HAP-1 (cell line): ENCODE measurements around the gene THOC6.
A peak's percentile ranks its signal among the peaks of the same experiment; 100 is the strongest.

ENCODE experiments used
- DNase-seq, 2 experiments: peaks; one replicate each; pipeline ENCODE4 v3.0.0-alpha.2; 2016 to 2020; ENCODE audit warnings: low spot score in 2 of 2
- H3K27me3 ChIP-seq: fragments of 250-450 bp; sonication (Bioruptor Pico); 2 replicates; pipeline ENCODE4 v1.5.1; 2020; ENCODE audit warnings: low read depth, mild to moderate bottlenecking, moderate library complexity
- H3K36me3 ChIP-seq: fragments of 250-450 bp; sonication (Bioruptor Pico); replicated peaks from 2 replicates; pipeline ENCODE4 v1.5.1; 2020; ENCODE audit warnings: mild to moderate bottlenecking
- H3K4me1 ChIP-seq: fragments of 250-450 bp; sonication (Bioruptor Pico); 2 replicates; pipeline ENCODE4 v1.5.1; 2020; ENCODE audit warnings: mild to moderate bottlenecking
- H3K4me3 ChIP-seq: fragments of 250-450 bp; sonication (Bioruptor Pico); 2 replicates; pipeline ENCODE4 v1.5.1; 2020; ENCODE audit warnings: mild to moderate bottlenecking, moderate library complexity
- H3K9me3 ChIP-seq: fragments of 250-450 bp; sonication (Bioruptor Pico); 2 replicates; pipeline ENCODE4 v1.5.1; 2020; ENCODE audit warnings: mild to moderate bottlenecking, moderate library complexity
- in situ Hi-C: fragments of 300-500 bp; cut with MboI; formaldehyde crosslinking; loops from 3 replicates; pipeline ENCODE4 v1.14.3; 2020; ENCODE audit warnings: low sequenced_read_pairs, inconsistent platforms, mixed read lengths

Gene THOC6

DNA sequence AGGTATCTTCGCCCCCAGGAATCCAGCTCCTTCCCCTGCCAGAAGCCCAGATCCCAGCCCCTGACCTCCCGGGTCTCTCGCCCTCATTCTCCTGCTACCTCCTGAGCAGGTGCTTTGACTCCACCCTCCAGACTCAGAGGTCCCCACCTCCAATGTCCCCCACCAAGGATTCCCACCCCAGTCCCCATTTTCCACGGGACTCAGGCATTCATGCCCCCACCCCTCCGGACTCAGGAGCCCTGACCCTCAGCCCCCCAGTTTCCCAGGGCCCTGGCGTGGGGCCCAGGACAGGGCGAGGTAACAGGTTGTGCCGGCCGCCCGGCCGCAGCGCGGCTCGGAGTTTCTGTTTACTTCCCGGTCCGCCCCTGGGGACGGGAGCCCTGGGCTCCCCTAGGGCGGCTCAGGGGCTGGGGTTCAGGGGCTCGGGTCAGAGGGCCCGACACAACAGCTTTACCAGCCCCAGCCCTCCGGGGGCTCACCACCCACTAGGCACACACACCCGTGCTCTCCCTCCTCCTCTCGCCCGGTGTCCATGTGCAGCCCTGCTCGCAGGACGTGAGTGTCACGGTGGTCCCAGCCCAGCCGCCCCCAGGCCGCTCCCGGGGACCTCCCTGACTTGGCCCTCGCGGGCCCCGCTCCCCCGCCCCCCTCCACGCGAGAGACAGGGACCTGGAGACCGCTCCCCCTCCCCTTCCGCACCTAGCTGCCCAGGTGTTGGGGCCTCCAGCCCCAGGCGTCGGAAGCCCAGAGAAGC is 12.3 kb downstream of the THOC6 start:
- in situ Hi-C loops, result no loop called here
- Histone ChIP-seq H3K27me3 (peaks cover 76% of the 10 kb centered on the region), H3K4me3 (no peak overlapping the region), H3K9me3 (no peaks in the 10 kb centered on the region; the same call in 1 of the 2 replicates), H3K4me1 (no peaks in the 10 kb centered on the region), H3K36me3 (no peaks in the 10 kb centered on the region)
- DNase-seq, result no peak

DNA sequence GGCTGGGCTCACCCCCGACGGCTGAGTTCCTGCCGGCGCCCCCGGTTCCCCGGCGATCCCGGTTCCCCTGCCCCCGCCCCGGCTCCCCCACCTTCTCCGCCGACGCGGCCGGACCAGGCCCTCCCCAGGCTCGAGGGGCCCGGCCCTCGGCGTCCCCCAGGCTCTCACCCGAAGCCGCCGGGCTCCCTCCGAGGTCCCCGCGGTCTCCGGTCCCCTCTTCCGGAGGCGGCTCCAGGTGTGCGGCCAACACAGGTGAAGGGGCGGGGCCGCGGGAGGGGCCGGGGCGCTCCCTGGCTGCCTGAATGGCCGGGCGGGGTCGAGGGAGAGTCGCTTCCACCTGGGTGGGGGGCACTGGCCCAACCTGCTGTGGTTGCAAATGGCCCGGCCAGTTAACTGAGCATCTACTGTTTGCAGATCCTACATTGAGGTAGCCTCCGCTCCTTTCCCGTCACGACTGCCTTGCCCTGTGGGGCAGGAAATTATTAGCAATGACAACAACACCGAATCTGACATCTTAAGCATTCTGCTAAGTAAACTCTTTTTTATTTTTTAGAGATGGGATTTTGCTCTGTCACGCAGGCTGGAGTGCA is 13.0 kb downstream of the THOC6 start, which contains the start of gene BICDL2:
Gene BICDL2 (minus strand): TSS at position 219 of the 590 bp plus-strand sequence. CDS start 1,448 bp downstream, outside the sequence.
- Histone ChIP-seq H3K36me3 (no peaks in the 10 kb centered on the region), H3K9me3 (no peaks in the 10 kb centered on the region; the same call in 1 of the 2 replicates), H3K4me1 (no peaks in the 10 kb centered on the region), H3K27me3 (peaks cover 76% of the 10 kb centered on the region), H3K4me3 (no peak within 1 kb of the TSS)
- no peak for DNase-seq
- in situ Hi-C loops, result no loop called here

DNA sequence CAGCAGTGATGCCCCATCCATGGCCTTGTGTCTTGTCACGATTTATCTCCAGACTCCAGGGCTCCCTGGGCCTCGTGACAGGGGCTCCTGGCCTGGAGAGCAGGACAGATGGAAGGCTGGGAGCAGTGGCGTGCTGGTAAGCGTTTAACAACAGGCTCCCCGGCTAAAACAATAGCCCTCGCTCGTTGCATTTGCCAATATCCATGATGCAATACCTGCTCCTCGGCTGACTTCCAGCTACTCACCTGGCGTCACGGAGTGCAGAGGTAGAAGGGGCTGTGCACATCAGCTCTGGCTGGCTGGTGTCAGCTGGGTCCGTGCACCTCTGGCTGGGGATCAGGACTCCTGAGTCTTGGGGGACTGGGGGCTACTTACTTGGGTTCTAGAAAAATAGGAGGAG is 14.4 kb downstream of the THOC6 start:
- Histone ChIP-seq H3K36me3 (no peaks in the 10 kb centered on the region), H3K27me3 (peaks cover 61% of the 10 kb centered on the region), H3K4me3 (no peak overlapping the region), H3K4me1 (no peaks in the 10 kb centered on the region), H3K9me3 (no peaks in the 10 kb centered on the region)
- in situ Hi-C loops, result no loop called here
- no peak for DNase-seq

DNA sequence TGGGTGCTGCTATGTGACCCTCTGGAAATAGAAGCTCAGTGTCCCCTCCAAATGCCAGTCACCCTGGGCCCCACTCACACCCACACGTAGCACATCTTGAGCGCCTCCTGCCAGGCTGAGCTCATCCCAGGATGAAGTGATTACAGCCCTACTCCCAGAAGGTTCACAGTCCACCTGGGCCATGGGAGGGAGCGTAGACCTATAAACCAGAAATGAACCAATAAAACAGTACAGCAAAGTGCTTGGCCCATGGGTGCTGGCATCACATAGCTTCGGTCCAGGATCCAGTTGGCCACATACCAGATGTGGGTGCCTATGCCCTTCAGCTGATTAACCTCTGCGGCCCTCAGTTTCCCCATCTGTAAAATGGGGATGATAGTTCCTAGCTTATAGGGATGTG is 15.1 kb downstream of the THOC6 start:
- no peak for DNase-seq
- H3K4me3 ChIP-seq, result no peak overlapping the region
- no peaks in the 10 kb centered on the region for H3K9me3 ChIP-seq
- in situ Hi-C loops, result no loop called here
- H3K4me1 ChIP-seq, result no peaks in the 10 kb centered on the region
- H3K36me3 ChIP-seq, result no peaks in the 10 kb centered on the region
- peaks cover 55% of the 10 kb centered on the region for H3K27me3 ChIP-seq

DNA sequence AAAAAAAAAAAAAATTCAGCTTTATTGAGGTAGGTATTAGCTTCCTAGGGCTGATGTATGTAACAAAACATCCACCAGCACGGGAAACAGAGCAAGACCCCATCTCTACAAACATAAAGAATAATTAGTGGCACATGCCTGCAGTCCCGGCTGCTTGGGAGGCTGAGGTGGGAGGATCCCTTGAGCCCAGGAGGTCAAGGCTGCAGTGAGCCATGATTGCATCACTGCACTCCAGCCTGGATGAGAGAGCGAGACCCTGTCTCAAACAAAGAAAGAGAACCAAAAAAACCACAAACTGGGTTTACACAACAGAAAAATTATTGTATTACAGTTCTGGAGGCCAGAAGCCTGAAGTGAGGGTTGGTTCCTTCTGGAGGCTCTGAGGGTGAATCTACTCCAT is 18.5 kb downstream of the THOC6 start:
- Histone ChIP-seq H3K36me3 (no peaks in the 10 kb centered on the region), H3K9me3 (no peaks in the 10 kb centered on the region), H3K27me3 (peaks cover 26% of the 10 kb centered on the region), H3K4me3 (no peak overlapping the region), H3K4me1 (peaks cover 2% of the 10 kb centered on the region; the same call in 1 of the 2 replicates)
- in situ Hi-C loops, result no loop called here
- no peak for DNase-seq

DNA sequence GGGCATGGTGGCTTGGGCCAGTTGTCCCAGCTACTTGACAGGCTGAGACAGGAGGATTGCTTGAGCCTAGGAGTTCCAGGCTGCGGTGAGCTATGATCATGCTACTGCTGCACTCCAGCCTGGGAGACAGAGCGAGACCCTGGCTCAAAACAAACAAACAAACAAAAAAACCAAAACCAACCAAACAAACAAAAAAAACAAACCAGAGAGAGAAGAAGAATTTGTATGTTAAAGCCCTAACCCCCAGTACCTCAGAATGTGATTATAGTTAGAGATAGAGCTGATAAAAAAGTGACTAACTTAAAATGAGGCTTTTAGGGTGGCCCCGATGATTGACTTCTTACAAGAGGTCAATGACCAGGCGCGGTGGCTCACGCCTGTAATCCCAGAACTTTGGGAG is 20.9 kb downstream of the THOC6 start:
- Histone ChIP-seq H3K4me3 (no peak overlapping the region), H3K9me3 (no peaks in the 10 kb centered on the region), H3K36me3 (no peaks in the 10 kb centered on the region), H3K4me1 (peaks cover 2% of the 10 kb centered on the region; the same call in 1 of the 2 replicates), H3K27me3 (peaks cover 4% of the 10 kb centered on the region; the same call in 1 of the 2 replicates)
- no peak for DNase-seq
- in situ Hi-C loops, result no loop called here

DNA sequence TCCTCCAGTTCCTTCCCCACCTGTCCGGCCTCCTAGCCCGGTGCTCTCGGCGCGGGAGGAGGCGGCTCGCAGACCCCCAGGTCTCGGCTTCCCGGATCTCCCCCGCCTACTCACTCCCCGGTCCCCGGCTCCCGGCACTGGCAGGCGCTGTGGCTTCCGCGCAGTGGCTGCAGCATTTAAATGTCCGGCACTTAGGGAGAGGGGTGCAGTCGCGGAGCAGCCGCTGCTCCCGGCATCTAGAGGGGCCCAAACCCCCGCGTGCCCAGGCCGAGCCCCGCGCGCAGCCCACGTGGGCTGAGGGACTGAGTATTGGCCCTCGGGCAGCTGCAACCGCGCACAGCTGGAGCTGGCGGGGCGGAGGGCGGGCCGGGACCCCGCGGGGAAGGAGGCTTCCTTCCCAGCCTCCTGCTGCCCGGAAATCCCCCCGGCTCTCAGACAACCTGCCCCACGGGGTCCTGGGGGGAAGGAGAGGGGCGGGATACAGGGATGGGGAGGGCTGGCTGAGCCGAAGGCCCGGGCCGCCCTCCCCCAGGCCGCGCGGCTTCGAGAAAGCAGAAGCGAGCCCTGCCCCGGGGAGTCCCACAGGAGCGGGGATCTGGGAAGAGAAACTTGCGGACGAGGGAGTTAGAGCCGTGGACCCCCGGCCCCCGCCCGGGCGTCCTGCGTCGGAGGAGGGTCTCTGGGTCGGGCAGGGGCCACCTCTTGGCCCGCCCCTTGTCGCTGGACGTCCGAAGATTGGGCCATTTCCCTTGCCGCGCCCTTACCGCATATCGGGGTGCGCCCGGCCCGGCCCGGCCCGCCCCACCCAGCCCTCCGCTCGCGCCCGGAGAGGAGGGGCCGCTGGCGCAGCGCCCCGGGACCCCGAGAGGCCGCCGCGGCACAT is 22.2 kb downstream of the THOC6 start, which contains the start of gene MMP25:
Gene MMP25 (plus strand): TSS at position 804 of the 883 bp plus-strand sequence. CDS start 357 bp downstream, outside the sequence.
- peaks cover 4% of the 10 kb centered on the region; the same call in 1 of the 2 replicates for H3K27me3 ChIP-seq
- peak in 1 of 2 experiments; percentile 47 for DNase-seq
- H3K4me1 ChIP-seq, result peaks cover 2% of the 10 kb centered on the region; the same call in 1 of the 2 replicates
- H3K36me3 ChIP-seq, result no peaks in the 10 kb centered on the region
- in situ Hi-C loops, result no loop called here
- peak within 1 kb of the TSS; percentile 48 for H3K4me3 ChIP-seq
- no peaks in the 10 kb centered on the region for H3K9me3 ChIP-seq

DNA sequence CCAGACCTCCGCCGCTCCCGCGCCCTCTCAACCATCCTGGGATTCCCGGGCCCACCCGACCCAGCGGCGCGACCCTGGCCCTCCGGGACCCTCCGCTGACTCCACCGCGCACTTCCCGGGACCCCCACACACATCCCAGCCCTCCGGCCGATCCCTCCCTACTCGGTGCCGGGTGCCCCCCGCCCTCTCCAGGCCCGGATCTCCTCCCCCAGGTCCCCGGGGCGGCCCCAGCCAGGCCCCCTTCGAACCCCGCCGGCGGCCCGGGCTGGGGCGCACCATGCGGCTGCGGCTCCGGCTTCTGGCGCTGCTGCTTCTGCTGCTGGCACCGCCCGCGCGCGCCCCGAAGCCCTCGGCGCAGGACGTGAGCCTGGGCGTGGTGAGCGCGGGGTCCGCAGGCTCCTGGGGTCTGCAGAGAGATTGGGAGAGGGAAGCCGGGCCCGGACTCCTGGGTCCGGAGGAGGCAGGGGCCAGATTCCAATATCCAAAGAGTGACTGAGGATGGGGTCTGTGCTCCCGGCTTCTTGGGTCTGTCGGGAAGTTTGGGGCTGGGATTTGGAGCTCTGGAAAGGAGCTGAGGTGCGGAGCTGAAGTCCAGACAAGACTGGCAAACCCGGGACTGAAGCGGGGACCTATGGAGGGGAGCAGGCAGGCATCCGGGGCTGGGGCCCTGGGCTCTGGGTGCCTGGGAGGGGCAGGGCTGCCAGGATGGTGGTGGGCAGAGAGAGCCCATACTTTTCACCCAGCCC is 23.0 kb downstream of the THOC6 start:
- Histone ChIP-seq H3K27me3 (peaks cover 4% of the 10 kb centered on the region; the same call in 1 of the 2 replicates), H3K4me3 (peak overlapping the region; percentile 48), H3K9me3 (no peaks in the 10 kb centered on the region), H3K4me1 (peaks cover 2% of the 10 kb centered on the region; the same call in 1 of the 2 replicates), H3K36me3 (no peaks in the 10 kb centered on the region)
- DNase-seq, result no peak
- in situ Hi-C loops, result no loop called here

DNA sequence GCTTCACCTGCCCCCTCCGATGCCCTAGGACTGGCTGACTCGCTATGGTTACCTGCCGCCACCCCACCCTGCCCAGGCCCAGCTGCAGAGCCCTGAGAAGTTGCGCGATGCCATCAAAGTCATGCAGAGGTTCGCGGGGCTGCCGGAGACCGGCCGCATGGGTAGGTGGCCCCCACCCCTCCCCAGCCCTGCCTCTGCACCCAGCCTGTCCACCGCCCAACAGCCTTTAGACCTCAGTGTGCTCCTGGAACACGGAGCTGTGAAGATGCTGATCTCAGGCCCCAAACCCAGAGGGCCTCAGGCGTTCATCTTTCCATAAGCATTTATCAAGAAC is 23.5 kb downstream of the THOC6 start:
- H3K9me3 ChIP-seq, result no peaks in the 10 kb centered on the region
- no peak for DNase-seq
- H3K4me1 ChIP-seq, result peaks cover 2% of the 10 kb centered on the region; the same call in 1 of the 2 replicates
- H3K4me3 ChIP-seq, result peak overlapping the region; percentile 48; the same call in 1 of the 2 replicates
- H3K36me3 ChIP-seq, result no peaks in the 10 kb centered on the region
- in situ Hi-C loops, result no loop called here
- peaks cover 4% of the 10 kb centered on the region; the same call in 1 of the 2 replicates for H3K27me3 ChIP-seq

DNA sequence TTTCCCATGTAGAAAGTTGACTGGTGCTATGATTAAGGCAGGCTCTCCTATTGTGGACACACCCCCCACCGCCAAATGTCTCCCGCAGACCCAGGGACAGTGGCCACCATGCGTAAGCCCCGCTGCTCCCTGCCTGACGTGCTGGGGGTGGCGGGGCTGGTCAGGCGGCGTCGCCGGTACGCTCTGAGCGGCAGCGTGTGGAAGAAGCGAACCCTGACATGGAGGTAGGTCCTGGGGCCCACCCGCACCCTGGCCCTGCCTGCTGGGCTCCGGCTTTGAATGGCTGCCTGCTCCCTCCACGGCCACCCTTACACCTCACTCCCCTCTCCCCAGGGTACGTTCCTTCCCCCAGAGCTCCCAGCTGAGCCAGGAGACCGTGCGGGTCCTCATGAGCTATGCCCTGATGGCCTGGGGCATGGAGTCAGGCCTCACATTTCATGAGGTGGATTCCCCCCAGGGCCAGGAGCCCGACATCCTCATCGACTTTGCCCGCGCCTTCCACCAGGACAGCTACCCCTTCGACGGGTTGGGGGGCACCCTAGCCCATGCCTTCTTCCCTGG is 26.2 kb downstream of the THOC6 start:
- DNase-seq, result no peak
- Histone ChIP-seq H3K9me3 (no peaks in the 10 kb centered on the region), H3K4me1 (peaks cover 2% of the 10 kb centered on the region; the same call in 1 of the 2 replicates), H3K27me3 (peaks cover 4% of the 10 kb centered on the region; the same call in 1 of the 2 replicates), H3K4me3 (no peak overlapping the region), H3K36me3 (no peaks in the 10 kb centered on the region; the same call in 1 of the 2 replicates)
- in situ Hi-C loops, result no loop called here

DNA sequence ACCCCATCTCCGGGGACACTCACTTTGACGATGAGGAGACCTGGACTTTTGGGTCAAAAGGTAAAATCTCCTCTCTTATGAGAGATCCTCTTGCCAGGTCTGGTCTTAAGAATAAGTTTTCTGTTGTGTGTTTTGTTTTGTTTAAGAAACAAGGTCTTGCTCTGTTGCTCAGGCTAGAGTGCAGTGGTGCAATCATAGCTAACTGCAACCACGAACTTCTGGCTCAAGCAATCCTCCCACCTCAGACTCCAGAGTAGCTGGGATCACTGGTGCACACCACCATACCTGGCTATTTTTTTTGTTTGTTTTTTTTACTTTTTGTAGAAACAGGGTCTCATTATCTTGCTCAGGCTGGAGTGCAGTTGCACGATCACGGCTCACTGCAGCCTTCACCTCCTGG is 26.7 kb downstream of the THOC6 start:
- no peak for DNase-seq
- H3K4me3 ChIP-seq, result no peak overlapping the region
- no peaks in the 10 kb centered on the region for H3K4me1 ChIP-seq
- in situ Hi-C loops, result no loop called here
- H3K27me3 ChIP-seq, result peaks cover 4% of the 10 kb centered on the region; the same call in 1 of the 2 replicates
- H3K36me3 ChIP-seq, result no peaks in the 10 kb centered on the region; the same call in 1 of the 2 replicates
- no peaks in the 10 kb centered on the region for H3K9me3 ChIP-seq

DNA sequence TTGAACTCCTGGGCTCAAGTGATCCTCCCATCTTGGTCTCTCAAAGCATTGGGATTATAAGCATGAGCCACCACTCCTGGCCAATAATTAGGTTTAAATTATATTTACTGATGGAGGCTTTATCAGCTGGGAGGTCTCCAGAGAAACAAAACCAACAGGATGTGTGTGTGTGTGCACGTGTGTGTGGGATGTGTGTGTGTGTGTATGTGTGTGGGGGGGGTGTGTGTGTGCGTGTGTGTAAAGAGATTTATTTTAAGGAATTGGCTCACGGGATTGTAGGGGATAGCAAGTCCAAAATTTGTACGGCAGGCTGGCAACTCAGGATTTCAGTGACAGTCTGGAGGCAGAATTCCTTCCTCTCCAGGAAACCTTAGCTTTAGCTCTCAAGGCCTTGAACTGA is 27.2 kb downstream of the THOC6 start:
- no peak for DNase-seq

More for the DNA sequence above, 27.2 kb downstream of the THOC6 start:
- H3K9me3 ChIP-seq, result no peaks in the 10 kb centered on the region
- no peaks in the 10 kb centered on the region for H3K4me1 ChIP-seq
- H3K36me3 ChIP-seq, result no peaks in the 10 kb centered on the region; the same call in 1 of the 2 replicates
- H3K27me3 ChIP-seq, result peaks cover 4% of the 10 kb centered on the region; the same call in 1 of the 2 replicates
- in situ Hi-C loops, result no loop called here
- no peak overlapping the region for H3K4me3 ChIP-seq
